Measurements from ENCODE around the gene SNX17. TPM values are rescaled to one million over a fixed set of nuclear protein-coding genes. Genes with fewer than 3 reads are reported as not detected.
A peak's percentile ranks its signal among the peaks of the same experiment; 100 is the strongest.

The SNX17 gene
- total and polyA plus RNA-seq, 2 of the 13 experiments (the other 11 are each of a cell fraction or from before 2014, with no cell fraction given): 75.0 to 109 TPM

GRCh38 chr2:27322766-27323595 is 47.4 kb upstream of the SNX17 start, which contains the start of gene MPV17 (continued):
- peak; percentile 78; the same call in 1 of the 2 replicates for TF ChIP-seq E2F2 (CRISPR knock-in tag; IDR thresholded peaks at IDR 0.05; ENCODE audit: borderline replicate concordance)
- peak; percentile 97 for TF ChIP-seq BHLHE40 (IDR thresholded peaks at IDR 0.05; ENCODE audit: low read length)
- TF ChIP-seq HOXD1 (CRISPR knock-in tag; IDR thresholded peaks at IDR 0.05): peak; percentile 78; the same call in 1 of the 2 replicates
- no peak for TF ChIP-seq TOE1 (CRISPR knock-in tag; IDR thresholded peaks at IDR 0.05)
- no peak; the same call in 1 of the 2 replicates for TF ChIP-seq KLF12 (CRISPR knock-in tag; IDR thresholded peaks at IDR 0.05; ENCODE audit: borderline replicate concordance)
- no peak for TF ChIP-seq AKAP8 (CRISPR knock-in tag; IDR thresholded peaks at IDR 0.05)
- TF ChIP-seq ZMAT5 (CRISPR knock-in tag; IDR thresholded peaks at IDR 0.05; ENCODE audit: borderline replicate concordance, low read depth): no peak
- peak; percentile 83 for TF ChIP-seq ZBTB38 (CRISPR knock-in tag; IDR thresholded peaks at IDR 0.05)
- peak; percentile 81 for TF ChIP-seq CREM (IDR thresholded peaks at IDR 0.05)
- TF ChIP-seq CREM (CRISPR knock-in tag; IDR thresholded peaks at IDR 0.05): no peak
- TF ChIP-seq ZC3H13 (CRISPR knock-in tag; IDR thresholded peaks at IDR 0.05): peak; percentile 94
- no peak for TF ChIP-seq ZNF614 (CRISPR knock-in tag; IDR thresholded peaks at IDR 0.05; ENCODE audit: borderline replicate concordance)
- 0 out of 2 replicates have a peak, but pooled peaks have one; percentile 19 for TF ChIP-seq RFX3 (CRISPR knock-in tag; IDR thresholded peaks at IDR 0.05)
- TF ChIP-seq FOXO4 (CRISPR knock-in tag; conservative IDR thresholded peaks at IDR 0.05): 0 out of 2 replicates have a peak, but pooled peaks have one; percentile 93
- TF ChIP-seq EED (CRISPR knock-in tag; IDR thresholded peaks at IDR 0.05): peak; percentile 58; the same call in 1 of the 2 replicates
- no peak for TF ChIP-seq AKNA (CRISPR knock-in tag; IDR thresholded peaks at IDR 0.05; ENCODE audit: borderline replicate concordance)
- TF ChIP-seq DRAP1 (CRISPR knock-in tag; IDR thresholded peaks at IDR 0.05): peak; percentile 95
- no peak for TF ChIP-seq ZNF577 (CRISPR knock-in tag; IDR thresholded peaks at IDR 0.05; ENCODE audit: borderline replicate concordance, low read depth)
- 0 out of 2 replicates have a peak, but pooled peaks have one; percentile 21 for TF ChIP-seq ZSCAN29 (CRISPR knock-in tag; conservative IDR thresholded peaks at IDR 0.05)
- TF ChIP-seq RELA (CRISPR knock-in tag; IDR thresholded peaks at IDR 0.05): peak; percentile 45; the same call in 1 of the 2 replicates
- peak; percentile 16; the same call in 1 of the 2 replicates for TF ChIP-seq HMG20A (CRISPR knock-in tag; IDR thresholded peaks at IDR 0.05; ENCODE audit: borderline replicate concordance)
- no peak for TF ChIP-seq KLF9 (CRISPR knock-in tag; IDR thresholded peaks at IDR 0.05; ENCODE audit: low read depth)

All from HepG2 (cell line).